ENCODE results near the gene TP73. TPM values are rescaled to one million over a fixed set of nuclear protein-coding genes. Genes with fewer than 3 reads are reported as not detected.

TP73 gene
- total and polyA plus RNA-seq, 11 donors, result 0.01 to 0.53 (median 0.15) TPM; not detected in 6

GRCh38 chr1:3609016-3609768 lies 43.1 kb upstream of the TP73 start:
- ATAC-seq (no peak), DNase-seq (no peak)
- WGBS, 4 donors, result 79 to 85% (median 81%) methylated on average over 18 to 22 of the region's 22 CpGs
- H3K4me3 ChIP-seq, result no peak overlapping the region
- peaks cover 13 to 68% (median 28%) of the 10 kb centered on the region in 9 donors for H3K27me3 ChIP-seq
- no peaks in the 10 kb centered on the region for H3K36me3 ChIP-seq
- TF ChIP-seq POLR2A (IDR thresholded peaks at IDR 0.05) (no peak), CTCF (IDR thresholded peaks at IDR 0.05) (no peak)
- intact Hi-C loops (cut with DNase I), result no loop called here
- H3K4me1 ChIP-seq, result peaks cover 0 to 22% (median 10%) of the 10 kb centered on the region in 12 donors
- no peaks in the 10 kb centered on the region for H3K9me3 ChIP-seq
- no peak overlapping the region for H3K27ac ChIP-seq

GRCh38 chr1:3609769-3610526 lies 42.4 kb upstream of the TP73 start:
- 66 to 72% (median 69%) methylated on average over 13 to 24 of the region's 24 CpGs for WGBS, 4 donors
- ATAC-seq (no peak), DNase-seq (no peak)
- no peak overlapping the region for H3K27ac ChIP-seq
- H3K36me3 ChIP-seq, result no peaks in the 10 kb centered on the region
- H3K4me3 ChIP-seq, result no peak overlapping the region
- intact Hi-C loops (cut with DNase I), result no loop called here
- TF ChIP-seq POLR2A (IDR thresholded peaks at IDR 0.05), result no peak
- no peak for TF ChIP-seq CTCF (IDR thresholded peaks at IDR 0.05)
- peaks cover 13 to 61% (median 28%) of the 10 kb centered on the region in 9 donors for H3K27me3 ChIP-seq
- no peaks in the 10 kb centered on the region for H3K9me3 ChIP-seq
- H3K4me1 ChIP-seq, result peaks cover 0 to 22% (median 10%) of the 10 kb centered on the region in 12 donors

GRCh38 chr1:3610527-3611169 lies 41.7 kb upstream of the TP73 start:
- Histone ChIP-seq H3K4me3 (peak overlapping the region; percentile 11 to 55 (median 44)), H3K27me3 (peaks cover 13 to 61% (median 28%) of the 10 kb centered on the region in 9 donors), H3K9me3 (no peaks in the 10 kb centered on the region), H3K27ac (no peak overlapping the region), H3K36me3 (no peaks in the 10 kb centered on the region), H3K4me1 (peaks cover 0 to 22% (median 10%) of the 10 kb centered on the region in 12 donors)
- WGBS, 4 donors, result 6 to 21% (median 9%) methylated on average over 10 to 27 of the region's 27 CpGs
- DNase-seq (no peak), ATAC-seq (peak in 1 of 4 donors; percentile 6)
- no peak for TF ChIP-seq POLR2A (IDR thresholded peaks at IDR 0.05)
- intact Hi-C loops (cut with DNase I), result no loop called here

- intact Hi-C loops (cut with DNase I), result no loop called here
- TF ChIP-seq POLR2A (IDR thresholded peaks at IDR 0.05), result no peak
- no peak for TF ChIP-seq CTCF (IDR thresholded peaks at IDR 0.05)
- H3K36me3 ChIP-seq, result no peaks in the 10 kb centered on the region
- DNase-seq (peak; percentile 65 to 86 (median 68)), ATAC-seq (peak; percentile 38 to 85 (median 60))
- H3K9me3 ChIP-seq, result no peaks in the 10 kb centered on the region
- H3K4me1 ChIP-seq, result peaks cover 0 to 22% (median 10%) of the 10 kb centered on the region in 12 donors
- WGBS, 4 donors, result 1 to 2% (median 1%) methylated on average over 23 to 87 of the region's 87 CpGs
- no peak within 1 kb of the TSS for H3K27ac ChIP-seq
- peaks cover 13 to 61% (median 28%) of the 10 kb centered on the region in 9 donors for H3K27me3 ChIP-seq
- peak within 1 kb of the TSS; percentile 11 to 55 (median 44) for H3K4me3 ChIP-seq
These were observed 40.9 kb upstream of the TP73 start, which contains the start of gene MEGF6 for GRCh38 chr1:3611170-3612019. TSS of gene MEGF6 (minus strand) at chr1:3611508. CDS start at chr1:3611268, 240 bp downstream.

Data from heart left ventricle (tissue), 16 donors.